ENCODE data around the gene PPP6R3. TPM values are rescaled to one million over a fixed set of nuclear protein-coding genes. Genes with fewer than 3 reads are reported as not detected.
"Not testable (repeated sequence)": the region's sequence is repeated elsewhere in the genome, so short reads cannot be mapped to it uniquely, and the experiment has no call there.

Gene PPP6R3
- polyA plus RNA-seq, 1 of the 3 experiments (the other 2 are of a cell fraction) = 28.1 TPM

DNA sequence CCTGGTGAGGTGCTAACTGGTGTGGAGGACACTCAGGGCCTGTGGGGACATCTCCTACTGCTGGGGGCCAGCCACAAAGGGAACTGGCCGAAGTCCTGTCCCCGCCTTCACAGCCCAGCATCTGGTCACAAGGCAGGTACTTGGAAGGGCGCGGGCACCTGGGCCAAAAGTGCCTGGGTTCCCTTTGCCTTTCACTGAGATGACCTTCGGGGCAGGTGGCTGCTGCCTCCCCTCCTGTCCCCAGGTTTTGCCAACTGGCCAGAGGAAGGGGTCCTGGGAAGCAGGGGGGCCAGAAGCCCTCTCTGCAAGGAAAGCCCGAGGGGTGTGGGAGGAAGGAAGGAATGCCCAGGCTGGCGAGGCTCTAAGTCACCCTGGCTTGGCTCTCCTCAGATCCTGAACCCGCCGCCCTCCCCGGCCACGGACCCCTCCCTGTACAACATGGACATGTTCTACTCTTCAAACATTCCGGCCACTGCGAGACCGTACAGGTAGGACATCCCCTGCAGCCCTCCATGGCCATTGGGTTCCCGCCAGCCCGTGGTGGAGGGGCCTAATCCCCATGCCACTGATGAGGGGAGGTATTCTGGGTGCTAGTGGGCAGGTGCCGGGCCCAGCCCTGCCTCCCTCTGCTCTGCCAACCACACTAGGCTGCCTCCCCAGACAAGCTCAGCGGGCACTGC, 14.4 kb upstream of the PPP6R3 start:
- DNase-seq = peak; percentile 21
- no peaks in the 10 kb centered on the region for H3K9me2 ChIP-seq
- no peak overlapping the region for H3K4me3 ChIP-seq (ENCODE audit: low read depth in 2 of 2, low read length in 1 of 2)
- TF ChIP-seq MXI1 (IDR thresholded peaks at IDR 0.05; ENCODE audit: low read depth, low read length) (no peak), POLR2AphosphoS5 (IDR thresholded peaks at IDR 0.05; ENCODE audit: low read depth, low read length) (no peak), NFIC (IDR thresholded peaks at IDR 0.05; ENCODE audit: borderline replicate concordance) (no peak)
- H3K9me3 ChIP-seq = no peaks in the 10 kb centered on the region
- ChIA-PET POLR2A (no interaction called here), CTCF (interaction anchor here (0.7 to 5.8 kb wide), 12 partner anchors 9 to 237 kb away, joined by 3 to 34 read pairs (median 4); partner anchors contain the start of gene C11orf24)
- WGBS (ENCODE audit: low lambda C conversion rate) = 93% methylated on average over 15 of the region's 18 CpGs
- H2AFZ ChIP-seq (ENCODE audit: low read depth) = no peak overlapping the region
- H3F3A ChIP-seq (replicated peaks; ENCODE audit: insufficient read depth) = peaks cover 5% of the 10 kb centered on the region
- H3K4me1 ChIP-seq (ENCODE audit: control insufficient read depth in 1 of 2, insufficient read depth in 2 of 2, low read depth in 1 of 2, low read length in 1 of 2) = peaks cover 13 to 15% of the 10 kb centered on the region in 2 experiments; a peak in 2 of 4 replicates
- H4K20me1 ChIP-seq (ENCODE audit: insufficient read depth) = no peaks in the 10 kb centered on the region
- H3K79me2 ChIP-seq (ENCODE audit: insufficient read depth) = no peaks in the 10 kb centered on the region
- H3K9ac ChIP-seq = no peak overlapping the region
- no peak overlapping the region for H3K27ac ChIP-seq (ENCODE audit: low read depth in 2 of 2, low read length in 1 of 2)
- H3K27me3 ChIP-seq (ENCODE audit: insufficient read depth) = no peaks in the 10 kb centered on the region
- H3K4me2 ChIP-seq = no peak overlapping the region
- peaks cover 0 to 3% of the 10 kb centered on the region in 2 experiments for H3K36me3 ChIP-seq (replicated peaks in 1 of 2; ENCODE audit: control insufficient read depth in 1 of 2, insufficient read depth in 2 of 2, low read length in 1 of 2)

DNA sequence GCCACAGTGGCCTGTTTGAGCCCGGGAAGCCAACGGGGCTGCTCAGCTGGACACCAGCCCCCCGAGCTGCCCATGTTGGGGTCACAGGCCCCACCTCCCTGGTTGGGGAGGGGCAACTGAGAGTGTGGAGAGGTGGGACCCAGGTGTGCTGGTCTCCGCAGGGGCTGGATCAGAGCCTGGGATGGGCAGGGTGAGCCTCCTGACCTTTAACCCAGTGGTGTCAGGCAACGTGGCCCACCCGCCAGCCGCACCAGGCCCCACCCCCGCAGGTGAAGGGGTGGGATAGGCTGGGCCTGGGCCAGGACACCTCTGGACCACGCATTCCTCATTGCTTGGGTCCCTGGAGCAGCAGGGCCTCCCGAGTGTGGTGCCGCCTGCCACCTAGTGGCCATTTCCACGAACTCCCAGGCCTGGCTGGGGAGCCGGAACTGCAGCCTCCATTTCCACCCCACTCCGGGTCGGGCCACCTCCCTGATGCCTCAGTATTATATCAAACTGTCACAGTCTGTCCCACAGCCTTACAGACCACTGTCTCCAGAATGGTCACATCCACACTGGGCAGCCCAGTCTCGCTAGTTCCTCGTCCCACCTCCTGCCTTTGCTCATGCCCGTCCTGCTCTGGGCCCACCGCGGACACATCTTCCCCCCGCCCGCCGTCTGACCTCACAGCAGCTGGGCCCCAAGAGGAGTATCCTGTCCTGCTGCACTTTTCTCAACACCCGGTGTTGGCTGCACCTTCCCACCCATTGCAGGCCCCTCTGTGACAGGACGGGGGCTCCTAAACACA, 13.3 kb upstream of the PPP6R3 start:
- ChIA-PET CTCF (interaction anchor here (0.6 to 5.8 kb wide), 12 partner anchors 8 to 238 kb away, joined by 3 to 34 read pairs (median 3); partner anchors contain the start of gene C11orf24), POLR2A (no interaction called here)
- Histone ChIP-seq H3F3A (replicated peaks; ENCODE audit: insufficient read depth) (no peaks in the 10 kb centered on the region), H4K20me1 (ENCODE audit: insufficient read depth) (no peaks in the 10 kb centered on the region), H3K4me1 (ENCODE audit: control insufficient read depth in 1 of 2, insufficient read depth in 2 of 2, low read depth in 1 of 2, low read length in 1 of 2) (peaks cover 3 to 7% of the 10 kb centered on the region in 2 experiments; a peak in 2 of 4 replicates), H3K9me2 (no peaks in the 10 kb centered on the region), H3K9me3 (no peaks in the 10 kb centered on the region), H3K79me2 (ENCODE audit: insufficient read depth) (no peaks in the 10 kb centered on the region), H3K27me3 (ENCODE audit: insufficient read depth) (no peaks in the 10 kb centered on the region), H3K4me2 (no peak overlapping the region), H3K4me3 (ENCODE audit: low read depth in 2 of 2, low read length in 1 of 2) (peak overlapping the region in 1 of 2 experiments; percentile 9; a peak in 1 of 4 replicates), H3K27ac (ENCODE audit: low read depth in 2 of 2, low read length in 1 of 2) (no peak overlapping the region), H3K9ac (no peak overlapping the region), H2AFZ (ENCODE audit: low read depth) (no peak overlapping the region), H3K36me3 (replicated peaks in 1 of 2; ENCODE audit: control insufficient read depth in 1 of 2, insufficient read depth in 2 of 2, low read length in 1 of 2) (peaks cover 0 to 3% of the 10 kb centered on the region in 2 experiments)
- DNase-seq = peak; percentile 92
- TF ChIP-seq MXI1 (IDR thresholded peaks at IDR 0.05; ENCODE audit: low read depth, low read length) (0 out of 2 replicates have a peak, but pooled peaks have one; percentile 20), FOXM1 (IDR thresholded peaks at IDR 0.05; ENCODE audit: low read depth) (no peak), SIN3A (IDR thresholded peaks at IDR 0.05; ENCODE audit: borderline replicate concordance, low read depth, low read length) (no peak), NRF1 (IDR thresholded peaks at IDR 0.05; ENCODE audit: low read depth, low read length) (no peak), SMC3 (IDR thresholded peaks at IDR 0.05; ENCODE audit: low read depth, low read length) (peak; percentile 81), RAD21 (IDR thresholded peaks at IDR 0.05; ENCODE audit: low read length) (peak; percentile 88)
- TF ChIP-seq, protein P1, sequence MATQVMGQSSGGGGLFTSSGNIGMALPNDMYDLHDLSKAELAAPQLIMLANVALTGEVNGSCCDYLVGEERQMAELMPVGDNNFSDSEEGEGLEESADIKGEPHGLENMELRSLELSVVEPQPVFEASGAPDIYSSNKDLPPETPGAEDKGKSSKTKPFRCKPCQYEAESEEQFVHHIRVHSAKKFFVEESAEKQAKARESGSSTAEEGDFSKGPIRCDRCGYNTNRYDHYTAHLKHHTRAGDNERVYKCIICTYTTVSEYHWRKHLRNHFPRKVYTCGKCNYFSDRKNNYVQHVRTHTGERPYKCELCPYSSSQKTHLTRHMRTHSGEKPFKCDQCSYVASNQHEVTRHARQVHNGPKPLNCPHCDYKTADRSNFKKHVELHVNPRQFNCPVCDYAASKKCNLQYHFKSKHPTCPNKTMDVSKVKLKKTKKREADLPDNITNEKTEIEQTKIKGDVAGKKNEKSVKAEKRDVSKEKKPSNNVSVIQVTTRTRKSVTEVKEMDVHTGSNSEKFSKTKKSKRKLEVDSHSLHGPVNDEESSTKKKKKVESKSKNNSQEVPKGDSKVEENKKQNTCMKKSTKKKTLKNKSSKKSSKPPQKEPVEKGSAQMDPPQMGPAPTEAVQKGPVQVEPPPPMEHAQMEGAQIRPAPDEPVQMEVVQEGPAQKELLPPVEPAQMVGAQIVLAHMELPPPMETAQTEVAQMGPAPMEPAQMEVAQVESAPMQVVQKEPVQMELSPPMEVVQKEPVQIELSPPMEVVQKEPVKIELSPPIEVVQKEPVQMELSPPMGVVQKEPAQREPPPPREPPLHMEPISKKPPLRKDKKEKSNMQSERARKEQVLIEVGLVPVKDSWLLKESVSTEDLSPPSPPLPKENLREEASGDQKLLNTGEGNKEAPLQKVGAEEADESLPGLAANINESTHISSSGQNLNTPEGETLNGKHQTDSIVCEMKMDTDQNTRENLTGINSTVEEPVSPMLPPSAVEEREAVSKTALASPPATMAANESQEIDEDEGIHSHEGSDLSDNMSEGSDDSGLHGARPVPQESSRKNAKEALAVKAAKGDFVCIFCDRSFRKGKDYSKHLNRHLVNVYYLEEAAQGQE (IDR thresholded peaks at IDR 0.05; ENCODE audit: low read depth, low read length) = no peak
- TF ChIP-seq, protein P2, sequence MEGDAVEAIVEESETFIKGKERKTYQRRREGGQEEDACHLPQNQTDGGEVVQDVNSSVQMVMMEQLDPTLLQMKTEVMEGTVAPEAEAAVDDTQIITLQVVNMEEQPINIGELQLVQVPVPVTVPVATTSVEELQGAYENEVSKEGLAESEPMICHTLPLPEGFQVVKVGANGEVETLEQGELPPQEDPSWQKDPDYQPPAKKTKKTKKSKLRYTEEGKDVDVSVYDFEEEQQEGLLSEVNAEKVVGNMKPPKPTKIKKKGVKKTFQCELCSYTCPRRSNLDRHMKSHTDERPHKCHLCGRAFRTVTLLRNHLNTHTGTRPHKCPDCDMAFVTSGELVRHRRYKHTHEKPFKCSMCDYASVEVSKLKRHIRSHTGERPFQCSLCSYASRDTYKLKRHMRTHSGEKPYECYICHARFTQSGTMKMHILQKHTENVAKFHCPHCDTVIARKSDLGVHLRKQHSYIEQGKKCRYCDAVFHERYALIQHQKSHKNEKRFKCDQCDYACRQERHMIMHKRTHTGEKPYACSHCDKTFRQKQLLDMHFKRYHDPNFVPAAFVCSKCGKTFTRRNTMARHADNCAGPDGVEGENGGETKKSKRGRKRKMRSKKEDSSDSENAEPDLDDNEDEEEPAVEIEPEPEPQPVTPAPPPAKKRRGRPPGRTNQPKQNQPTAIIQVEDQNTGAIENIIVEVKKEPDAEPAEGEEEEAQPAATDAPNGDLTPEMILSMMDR (IDR thresholded peaks at IDR 0.05) = peak; percentile 87
- WGBS (ENCODE audit: low lambda C conversion rate) = 41% methylated on average over 22 of the region's 25 CpGs

DNA sequence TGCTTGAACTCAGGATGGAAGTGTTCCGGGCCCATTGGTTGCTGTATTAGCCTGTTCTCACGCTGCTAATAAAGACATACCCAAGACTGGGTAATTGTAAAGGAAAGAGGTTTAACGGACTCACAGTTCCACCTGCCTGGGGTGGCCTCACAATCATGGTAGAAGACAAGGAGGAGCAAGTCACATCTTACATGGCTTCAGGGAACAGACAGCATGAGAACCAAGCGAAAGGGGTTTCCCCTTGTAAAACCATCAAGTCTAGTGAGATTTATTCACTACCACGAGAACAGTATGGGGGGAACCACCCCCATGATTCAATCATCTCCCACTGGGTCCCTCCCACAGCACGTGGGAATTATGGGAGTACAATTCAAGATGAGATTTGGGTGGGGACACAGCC, 12.6 kb upstream of the PPP6R3 start:
- H3K27ac ChIP-seq (ENCODE audit: low read depth in 2 of 2, low read length in 1 of 2); H3K9me3 ChIP-seq; H3K4me1 ChIP-seq (ENCODE audit: control insufficient read depth in 1 of 2, insufficient read depth in 2 of 2, low read depth in 1 of 2, low read length in 1 of 2); H3K4me2 ChIP-seq; H2AFZ ChIP-seq (ENCODE audit: low read depth); H3K9me2 ChIP-seq; H3K36me3 ChIP-seq (replicated peaks in 1 of 2; ENCODE audit: control insufficient read depth in 1 of 2, insufficient read depth in 2 of 2, low read length in 1 of 2); POLR2A ChIA-PET; H4K20me1 ChIP-seq (ENCODE audit: insufficient read depth); H3K27me3 ChIP-seq (ENCODE audit: insufficient read depth); H3K4me3 ChIP-seq (ENCODE audit: low read depth in 2 of 2, low read length in 1 of 2); DNase-seq; H3K79me2 ChIP-seq (ENCODE audit: insufficient read depth); H3F3A ChIP-seq (replicated peaks; ENCODE audit: insufficient read depth); H3K9ac ChIP-seq: not testable (repeated sequence)
- WGBS (ENCODE audit: low lambda C conversion rate) = 83% methylated on average over 6 of the region's 6 CpGs
- CTCF ChIA-PET = interaction anchor here (0.6 to 5.8 kb wide), 5 partner anchors 49 to 195 kb away, joined by 3 to 34 read pairs (median 3); no protein-coding TSS in a partner anchor

All from SK-N-SH (cell line).